Endothelial cell of umbilical vein (primary cell): ENCODE data around the gene NOTCH3.

Experiments
- EZH2 ChIP-seq: IDR thresholded peaks from 2 replicates; pipeline ENCODE4 v1.6.1; 2012; ENCODE audit warnings: borderline replicate concordance, low read depth, mild to moderate bottlenecking, moderate library complexity, low read length, inconsistent platforms; ENCODE audit not compliant: severe bottlenecking
- FOS ChIP-seq: IDR thresholded peaks from 2 replicates; pipeline ENCODE4 v1.6.1; 2011; ENCODE audit warnings: mild to moderate bottlenecking, low read length, moderate library complexity, borderline replicate concordance; ENCODE audit not compliant: insufficient read depth
- GATA2 ChIP-seq: IDR thresholded peaks from 2 replicates; pipeline ENCODE4 v1.7.0; 2011; ENCODE audit warnings: low read depth, mild to moderate bottlenecking, moderate library complexity, mixed read lengths, low read length; ENCODE audit not compliant: insufficient read length, insufficient read depth
- JUN ChIP-seq: IDR thresholded peaks from 2 replicates; pipeline ENCODE4 v1.6.1; 2011; ENCODE audit warnings: borderline replicate concordance, low read depth; ENCODE audit not compliant: insufficient read length, insufficient read depth
- MYC ChIP-seq: IDR thresholded peaks from one replicate; pipeline ENCODE4 v1.6.1; 2011; ENCODE audit warnings: mild to moderate bottlenecking, low read depth, low read length
- POLR2A ChIP-seq: IDR thresholded peaks from 2 replicates; pipeline ENCODE4 v1.6.1; 2012; ENCODE audit warnings: low read depth, mild to moderate bottlenecking, control low read depth, low read length
- POLR2AphosphoS5 ChIP-seq: IDR thresholded peaks from 2 replicates; pipeline ENCODE4 v1.6.1; 2012; ENCODE audit warnings: low read depth, mild to moderate bottlenecking, control low read depth, low read length, moderate library complexity; ENCODE audit not compliant: insufficient read depth
- TF ChIP-seq, protein P1 (sequence below), 2 donors: IDR thresholded peaks; 1 replicate in 1 of 2; 2 replicates in 1 of 2; pipeline ENCODE4 v1.5.1; 2011; ENCODE audit warnings: low read length in 2 of 2, mild to moderate bottlenecking in 2 of 2, moderate library complexity in 2 of 2, control low read depth in 1 of 2, inconsistent platforms in 1 of 2, low read depth in 1 of 2; ENCODE audit not compliant: insufficient read depth in 1 of 2; ENCODE audit errors: extremely low read depth in 1 of 2
- TF ChIP-seq, protein P2 (sequence below): IDR thresholded peaks from 2 replicates; pipeline ENCODE4 v1.6.1; 2011; ENCODE audit not compliant: insufficient read depth, insufficient read length

DNA sequence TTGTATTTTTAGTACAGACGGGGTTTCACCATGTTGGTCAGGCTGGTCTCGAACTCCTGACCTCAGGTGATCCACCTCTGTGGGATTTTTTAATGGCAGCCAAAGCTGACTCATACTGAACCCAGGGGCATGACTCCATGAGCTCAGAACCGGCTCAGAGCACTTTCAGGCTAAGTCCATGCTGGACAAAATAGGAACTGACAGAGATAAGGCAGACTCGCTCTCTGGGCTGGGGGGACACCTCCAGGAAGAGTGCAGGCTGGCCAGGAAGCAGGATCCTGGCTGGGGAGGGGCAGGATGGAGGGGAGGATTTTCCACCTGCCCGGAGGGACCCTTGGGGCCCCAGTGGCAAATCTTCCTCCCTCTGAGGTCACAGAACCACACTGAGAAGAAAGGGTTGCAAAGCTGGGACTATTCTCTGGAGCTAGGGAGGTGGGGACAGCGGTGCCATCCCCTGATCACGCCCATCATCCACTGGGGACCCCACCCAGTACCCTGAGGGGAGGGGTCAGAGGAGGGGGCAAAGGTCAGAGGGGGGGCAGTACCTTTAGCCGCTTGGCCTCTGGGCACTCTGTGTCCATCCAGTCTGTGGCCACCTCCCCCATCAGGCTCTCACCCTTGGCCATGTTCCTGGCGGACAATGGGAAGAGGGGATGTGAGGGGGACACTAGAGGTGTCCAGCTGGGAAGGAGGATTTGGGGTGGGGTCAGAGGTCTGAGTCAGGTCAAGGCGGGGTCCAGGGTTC is 31.1 kb downstream of the NOTCH3 start:
- TF ChIP-seq, protein P1, sequence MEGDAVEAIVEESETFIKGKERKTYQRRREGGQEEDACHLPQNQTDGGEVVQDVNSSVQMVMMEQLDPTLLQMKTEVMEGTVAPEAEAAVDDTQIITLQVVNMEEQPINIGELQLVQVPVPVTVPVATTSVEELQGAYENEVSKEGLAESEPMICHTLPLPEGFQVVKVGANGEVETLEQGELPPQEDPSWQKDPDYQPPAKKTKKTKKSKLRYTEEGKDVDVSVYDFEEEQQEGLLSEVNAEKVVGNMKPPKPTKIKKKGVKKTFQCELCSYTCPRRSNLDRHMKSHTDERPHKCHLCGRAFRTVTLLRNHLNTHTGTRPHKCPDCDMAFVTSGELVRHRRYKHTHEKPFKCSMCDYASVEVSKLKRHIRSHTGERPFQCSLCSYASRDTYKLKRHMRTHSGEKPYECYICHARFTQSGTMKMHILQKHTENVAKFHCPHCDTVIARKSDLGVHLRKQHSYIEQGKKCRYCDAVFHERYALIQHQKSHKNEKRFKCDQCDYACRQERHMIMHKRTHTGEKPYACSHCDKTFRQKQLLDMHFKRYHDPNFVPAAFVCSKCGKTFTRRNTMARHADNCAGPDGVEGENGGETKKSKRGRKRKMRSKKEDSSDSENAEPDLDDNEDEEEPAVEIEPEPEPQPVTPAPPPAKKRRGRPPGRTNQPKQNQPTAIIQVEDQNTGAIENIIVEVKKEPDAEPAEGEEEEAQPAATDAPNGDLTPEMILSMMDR (IDR thresholded peaks at IDR 0.05; ENCODE audit: extremely low read depth in 1 of 2, insufficient read depth in 1 of 2, low read depth in 1 of 2, low read length in 2 of 2) = no peak
- no peak for TF ChIP-seq EZH2
- no peak for TF ChIP-seq POLR2AphosphoS5
- no peak for TF ChIP-seq POLR2A
- TF ChIP-seq MYC = no peak
- TF ChIP-seq, protein P2, sequence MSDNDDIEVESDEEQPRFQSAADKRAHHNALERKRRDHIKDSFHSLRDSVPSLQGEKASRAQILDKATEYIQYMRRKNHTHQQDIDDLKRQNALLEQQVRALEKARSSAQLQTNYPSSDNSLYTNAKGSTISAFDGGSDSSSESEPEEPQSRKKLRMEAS = no peak
- no peak for TF ChIP-seq JUN
- TF ChIP-seq GATA2 = no peak
- no peak for TF ChIP-seq FOS
